Stimulated activated CD4-positive, alpha-beta T cell treated with anti-CD3 and anti-CD28 coated beads, TNF-alpha, amount 100 ng/mL, for 4 hours (primary cell): Measurements from ENCODE around the gene UQCRHL.
A peak's percentile ranks its signal among the peaks of the same experiment; 100 is the strongest.
"Not testable (repeated sequence)": the region's sequence is repeated elsewhere in the genome, so short reads cannot be mapped to it uniquely, and the experiment has no call there.

ENCODE experiments used
- DNase-seq, 3 experiments: peaks; one replicate each; pipeline ENCODE4 v3.0.0-alpha.2; 2020; ENCODE audit warnings: low read depth in 3 of 3

The UQCRHL gene

DNA sequence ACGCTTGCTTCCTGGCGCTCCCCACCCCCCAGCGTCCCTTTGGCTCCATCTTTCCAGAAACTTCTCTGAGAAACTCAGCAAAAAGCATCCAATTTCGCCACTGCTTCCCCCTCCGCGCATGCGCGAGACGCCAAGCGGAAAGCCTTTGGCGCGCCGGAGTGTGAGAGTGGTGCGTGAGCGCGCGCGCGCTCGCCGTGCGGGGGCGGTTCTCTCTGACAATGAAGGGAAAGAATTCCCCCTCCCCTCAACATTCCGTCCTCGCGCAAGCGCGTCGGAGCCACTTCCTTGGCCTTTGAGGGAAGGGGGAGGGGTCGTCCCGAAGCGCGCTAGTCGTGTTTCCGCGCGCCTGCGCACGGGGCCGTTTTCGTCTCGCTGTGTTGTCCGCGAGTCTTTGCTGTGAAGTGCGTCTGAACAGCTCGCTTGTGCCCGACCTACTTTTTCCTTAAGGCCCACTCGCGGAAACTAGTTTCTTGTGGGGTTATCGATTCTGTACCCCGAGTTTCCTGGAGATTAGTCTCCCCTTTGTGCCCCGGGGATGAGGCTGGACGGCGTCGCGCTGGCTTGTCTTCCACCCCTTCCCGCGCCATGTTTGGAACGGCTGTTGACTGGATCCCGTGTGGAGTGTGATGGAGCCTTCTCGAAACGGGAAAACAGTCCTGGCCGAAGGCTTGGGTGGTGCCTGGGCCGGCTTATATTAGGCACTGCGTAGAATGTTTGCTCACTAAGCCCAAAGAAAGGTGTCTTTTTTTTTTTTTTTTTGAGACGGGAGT lies 28.5 kb upstream of the UQCRHL start:
- DNase-seq, result peak; percentile 98 to 100 (median 99)

DNA sequence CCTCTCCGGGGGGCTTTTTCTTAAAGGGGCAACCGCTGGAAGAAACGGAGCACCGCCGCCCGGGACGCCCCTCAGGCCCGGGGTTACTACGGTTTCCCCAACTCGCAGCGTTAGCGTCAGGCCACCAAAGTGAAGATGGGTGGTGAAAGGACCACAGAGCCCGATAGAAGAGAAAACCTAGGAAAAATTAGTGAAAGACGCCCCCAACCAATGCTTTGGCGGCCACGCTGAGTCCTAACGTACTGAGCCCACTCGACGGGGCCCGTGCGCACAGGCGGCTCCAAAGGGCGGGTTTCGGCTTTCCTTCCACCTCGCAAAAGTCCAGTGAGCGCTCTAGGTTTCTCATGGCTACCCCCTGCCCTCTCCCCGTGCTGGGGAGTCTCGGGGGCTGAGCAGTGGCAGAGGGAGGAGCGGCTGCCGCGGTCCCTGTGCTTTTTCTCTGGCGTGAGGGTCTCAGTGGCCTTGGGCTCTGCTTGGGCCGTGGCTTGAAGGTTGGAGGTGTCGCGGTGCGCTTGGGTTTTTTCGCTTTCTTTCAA lies 27.8 kb upstream of the UQCRHL start:
- DNase-seq, result no peak

DNA sequence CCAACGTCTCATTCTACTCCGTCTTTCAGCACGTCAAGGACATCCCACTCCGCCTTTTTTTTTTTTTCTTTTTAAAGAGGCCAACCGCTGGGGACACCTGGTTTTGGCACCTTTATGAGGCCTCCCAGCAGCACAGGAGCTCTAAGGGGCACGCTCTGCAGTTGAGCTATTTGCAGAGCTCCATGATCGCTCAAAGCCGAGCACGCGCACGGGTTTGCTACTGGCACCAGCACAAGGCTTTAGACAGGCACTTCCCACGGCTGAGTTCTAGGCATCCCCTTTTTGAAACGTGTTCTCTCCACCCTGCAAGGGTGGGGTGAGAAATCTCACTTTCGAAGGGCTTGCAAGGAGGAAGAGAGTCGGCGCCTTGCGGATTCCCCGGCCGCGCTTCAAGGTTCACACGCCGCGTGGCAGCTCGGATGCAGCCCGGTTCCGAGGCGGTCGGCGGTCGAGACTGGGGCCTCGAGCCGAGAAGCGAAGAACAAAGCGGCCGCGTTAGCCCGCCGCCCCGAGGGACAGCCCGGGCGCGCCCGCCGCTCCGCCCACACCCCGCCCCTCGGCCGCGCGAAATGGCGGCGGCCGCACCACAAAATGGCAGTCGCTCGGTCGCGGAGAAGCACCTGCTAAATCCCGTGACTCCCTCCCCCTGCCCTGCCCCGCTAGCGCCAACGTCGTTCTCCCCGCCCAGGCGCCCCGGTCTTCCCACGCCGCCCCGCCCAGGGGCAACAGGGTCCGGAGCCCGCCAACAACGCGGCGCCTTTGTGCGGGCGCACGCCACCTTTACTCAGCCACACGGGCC lies 27.2 kb upstream of the UQCRHL start:
- peak; percentile 80 to 83 (median 81) for DNase-seq

DNA sequence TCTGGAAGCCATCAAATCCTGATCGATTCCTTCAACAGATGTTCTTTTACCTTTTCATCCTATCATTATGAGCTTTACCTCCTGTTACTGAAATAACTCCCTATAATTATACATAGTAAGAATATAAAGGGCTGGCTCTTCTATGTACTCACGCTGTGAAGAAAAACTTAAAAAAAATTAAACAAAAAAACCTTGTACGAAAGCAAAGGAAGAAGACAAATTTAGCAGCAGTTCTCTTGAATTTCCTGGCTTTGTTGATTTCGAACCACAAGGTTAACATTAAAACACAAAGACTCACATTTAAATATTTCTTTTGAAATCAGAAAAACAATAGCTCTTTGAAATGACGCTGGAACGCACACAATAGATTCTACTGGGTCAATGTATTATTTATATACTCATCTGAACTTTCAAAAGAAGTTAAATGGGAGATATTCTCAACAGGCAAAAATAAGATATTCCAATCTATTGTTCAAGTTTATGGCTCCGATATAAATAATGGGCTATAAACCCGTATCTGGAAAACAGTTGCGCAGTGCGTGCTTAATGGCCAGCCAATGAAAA lies 26.5 kb upstream of the UQCRHL start:
- no peak for DNase-seq

DNA sequence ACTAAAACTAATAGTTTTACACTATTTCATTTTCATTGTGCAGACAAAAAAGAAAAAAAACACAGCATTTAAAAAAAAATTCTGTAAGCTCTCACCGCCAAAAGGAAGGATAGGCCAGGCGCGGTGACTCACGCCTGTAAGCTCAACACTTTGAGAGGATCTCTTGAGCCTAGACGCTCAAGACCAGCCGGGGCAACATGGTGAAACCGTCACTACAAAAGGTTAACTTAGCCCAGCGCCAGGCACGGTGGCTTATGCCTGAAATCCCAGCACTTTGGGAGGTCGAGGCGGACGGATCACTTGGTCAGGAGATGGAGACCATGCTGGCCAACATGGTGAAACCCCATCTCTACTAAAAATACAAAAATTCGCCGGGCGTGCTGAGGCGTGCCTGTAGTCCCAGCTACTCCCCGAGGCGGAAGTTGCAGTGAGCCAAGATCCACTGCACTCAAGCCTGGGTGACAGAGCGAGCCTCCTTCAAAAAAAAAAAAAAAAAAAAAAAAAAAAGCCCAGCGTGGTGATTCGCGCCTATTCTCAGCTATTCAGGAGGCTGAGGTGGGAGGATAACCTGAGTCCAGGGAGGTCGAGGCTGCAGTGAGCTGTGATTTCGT lies 25.7 kb upstream of the UQCRHL start:
- peak in 1 of 3 experiments; percentile 18 for DNase-seq

DNA sequence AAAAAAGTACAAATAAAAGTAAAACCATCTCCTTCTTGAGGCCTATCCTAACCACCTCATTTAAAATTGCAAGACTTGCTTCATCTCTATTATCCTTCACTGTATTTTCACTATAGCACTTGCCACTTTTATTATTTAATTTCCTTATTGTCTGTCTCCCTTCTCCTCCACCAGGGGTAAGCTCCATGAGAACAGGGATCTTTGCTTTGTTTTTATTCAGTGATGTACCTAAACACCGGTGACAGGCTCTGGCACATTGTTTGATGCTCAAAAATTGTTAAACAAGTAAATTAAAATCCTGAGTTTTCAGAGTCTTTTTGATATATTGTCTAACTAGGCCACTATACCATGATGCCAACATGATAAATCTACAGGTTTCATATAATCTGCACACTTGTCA lies 22.8 kb upstream of the UQCRHL start:
- DNase-seq, result no peak

DNA sequence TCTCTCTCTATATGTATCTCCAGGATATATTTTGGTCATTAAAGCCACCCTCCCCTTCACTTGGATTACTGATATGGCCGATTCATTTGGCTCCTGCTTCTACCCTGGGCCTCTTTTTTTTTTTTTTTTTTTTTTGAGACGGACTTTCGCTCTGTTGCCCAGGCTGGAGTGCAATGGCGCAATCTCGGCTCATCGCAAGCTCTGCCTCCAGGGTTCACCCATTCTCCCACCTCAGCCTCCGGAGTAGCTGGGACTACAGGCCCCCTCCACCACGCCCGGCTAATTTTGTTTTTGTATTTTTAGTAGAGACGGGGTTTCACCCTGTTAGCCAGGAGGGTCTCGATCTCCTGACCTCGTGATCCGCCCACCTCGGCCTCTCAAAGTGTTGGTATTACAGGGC lies 21.5 kb upstream of the UQCRHL start:
- not testable (repeated sequence) for DNase-seq

DNA sequence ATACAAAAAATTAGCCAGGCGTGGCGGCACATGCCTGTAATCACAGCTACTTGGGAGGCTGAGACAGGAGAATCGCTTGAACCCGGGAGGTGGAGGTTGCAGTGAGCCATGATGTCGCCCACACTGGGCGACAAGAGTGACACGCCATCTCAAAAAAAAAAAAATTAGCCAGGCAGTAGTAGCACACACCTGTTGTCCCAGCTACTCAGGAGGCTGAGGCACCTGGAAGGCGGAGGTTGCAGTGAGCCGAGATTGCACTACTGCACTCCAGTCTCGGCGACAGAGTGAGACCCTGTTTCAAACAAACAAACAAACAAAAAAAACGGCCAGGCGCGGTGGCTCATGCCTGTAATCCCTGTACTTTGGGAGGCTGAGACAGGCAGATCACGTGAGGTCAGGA lies 20.1 kb upstream of the UQCRHL start:
- not testable (repeated sequence) for DNase-seq

DNA sequence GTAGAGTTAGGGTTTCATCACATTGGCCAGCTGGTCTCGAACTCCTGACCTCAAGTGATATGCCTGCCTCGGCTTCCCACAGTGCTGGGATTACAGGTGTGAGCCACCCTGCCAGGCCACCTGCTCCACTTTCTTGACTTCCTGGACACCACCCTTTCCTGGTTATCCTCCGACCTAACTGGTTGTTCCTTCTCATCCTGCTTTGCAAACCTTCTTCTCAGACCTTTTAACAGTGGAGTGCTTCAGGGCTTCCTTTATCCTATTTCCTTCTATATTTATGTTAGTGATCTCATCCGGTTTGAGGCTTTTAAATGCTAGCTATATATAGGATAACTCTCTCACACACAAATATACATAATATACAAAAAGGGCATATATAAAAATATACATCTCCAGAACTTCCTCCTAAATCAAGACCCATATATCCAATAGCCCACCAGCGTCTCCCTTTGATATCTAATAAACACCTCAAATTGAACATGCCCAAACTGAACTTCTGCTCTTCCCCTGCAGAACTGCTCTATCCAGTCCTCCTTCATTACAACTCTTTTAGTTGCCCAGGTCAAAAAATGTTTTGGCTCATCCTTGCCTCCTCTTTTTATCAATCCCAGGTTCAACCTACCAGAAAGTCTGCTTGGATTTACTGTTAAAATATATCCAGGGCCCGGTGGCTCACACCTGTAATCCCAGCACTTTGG lies 19.5 kb upstream of the UQCRHL start:
- no peak for DNase-seq

DNA sequence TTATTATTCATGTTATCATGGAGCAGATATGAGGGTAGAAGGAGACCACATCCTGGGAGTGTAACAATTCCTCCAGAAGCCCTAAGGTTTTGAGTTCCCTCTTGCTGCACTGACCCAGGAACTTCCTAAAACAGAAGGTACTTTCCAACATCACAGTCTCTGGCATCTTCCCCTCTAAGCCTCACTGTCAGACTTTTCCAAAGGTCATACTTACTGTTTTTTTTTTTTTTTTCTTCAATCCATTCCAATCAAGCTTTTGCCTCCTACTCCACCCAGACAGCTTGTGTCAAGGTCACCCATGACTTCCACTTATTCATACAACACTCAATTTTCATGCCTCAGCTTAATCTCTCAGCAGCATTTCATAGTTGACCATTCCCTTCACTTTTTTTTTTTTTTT lies 18.4 kb upstream of the UQCRHL start:
- DNase-seq, result no peak

DNA sequence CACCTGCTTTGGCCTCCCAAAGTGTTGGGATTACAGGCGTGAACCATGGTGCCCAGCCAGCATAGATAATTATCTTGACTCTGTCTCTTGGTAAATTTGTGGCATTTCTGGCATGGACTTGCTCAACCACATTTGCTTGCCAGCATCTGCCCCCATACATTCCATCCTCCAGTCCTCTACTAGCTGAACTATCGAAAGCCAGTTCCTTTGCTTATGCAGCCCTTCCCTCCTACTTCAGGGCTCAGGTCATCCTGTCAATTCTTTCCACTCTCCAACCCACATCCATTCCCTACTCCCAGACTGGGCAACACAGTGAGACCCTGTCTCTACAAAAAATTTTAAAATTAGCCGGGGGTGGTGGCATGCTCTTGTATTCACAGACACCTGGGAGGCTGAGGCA lies 13.0 kb upstream of the UQCRHL start:
- DNase-seq, result no peak

DNA sequence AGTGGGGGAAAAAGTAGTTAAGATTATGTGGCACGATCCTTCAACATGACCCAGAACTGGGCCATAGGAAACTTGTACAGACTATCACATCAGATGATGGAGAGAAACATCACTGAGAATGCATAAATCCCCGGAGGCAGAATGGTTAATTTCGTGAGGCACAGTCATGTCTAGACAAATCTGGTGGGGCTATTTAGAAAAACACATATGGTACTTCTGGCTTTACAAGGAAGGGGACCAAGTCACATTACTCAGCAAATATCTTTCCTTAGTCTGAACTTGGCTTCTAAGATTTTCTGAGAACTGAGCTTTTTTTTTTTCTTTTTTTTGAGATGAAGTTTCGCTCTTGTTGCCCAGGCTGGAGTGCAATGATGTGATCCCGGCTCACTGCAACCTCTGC lies 9.2 kb upstream of the UQCRHL start:
- DNase-seq, result no peak

DNA sequence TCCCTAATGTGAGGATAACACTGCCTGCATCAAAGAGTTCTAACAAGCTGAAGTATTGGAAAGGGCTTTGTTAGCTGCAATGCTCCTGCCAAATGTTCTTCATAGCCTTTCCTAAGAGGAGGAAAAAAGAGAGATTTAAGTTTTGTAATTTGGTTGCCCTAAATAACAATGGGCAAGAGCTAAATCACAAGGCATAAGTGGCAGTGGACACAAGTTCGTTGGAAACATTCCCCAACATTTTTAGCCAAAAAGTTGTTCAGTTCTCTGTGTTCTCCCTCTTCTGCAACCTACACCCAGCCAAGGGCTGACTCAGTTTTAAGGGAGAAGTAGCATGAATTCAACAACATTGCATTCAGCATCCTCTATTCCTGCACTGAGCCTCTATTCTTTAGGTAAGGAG lies 2.6 kb upstream of the UQCRHL start:
- no peak for DNase-seq

DNA sequence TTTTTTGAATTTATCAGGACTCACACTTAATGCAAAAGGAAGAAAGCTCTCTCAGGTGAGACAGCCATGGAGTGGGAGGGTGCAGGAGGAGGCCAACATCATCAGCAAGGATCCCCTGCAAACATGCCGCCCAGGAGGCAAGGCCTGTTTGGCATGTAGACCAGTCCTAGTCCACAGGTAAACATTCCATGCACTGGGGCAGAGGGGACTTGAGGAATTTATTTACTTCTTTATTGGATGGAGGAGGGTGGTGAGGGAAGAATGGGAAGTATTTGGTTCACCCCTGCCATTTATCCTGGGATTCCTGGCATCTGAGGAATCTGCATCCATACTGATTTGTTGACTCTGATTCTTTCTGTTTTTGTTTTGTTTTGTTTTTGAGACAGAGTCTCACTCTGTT lies 1.5 kb upstream of the UQCRHL start:
- no peak for DNase-seq

DNA sequence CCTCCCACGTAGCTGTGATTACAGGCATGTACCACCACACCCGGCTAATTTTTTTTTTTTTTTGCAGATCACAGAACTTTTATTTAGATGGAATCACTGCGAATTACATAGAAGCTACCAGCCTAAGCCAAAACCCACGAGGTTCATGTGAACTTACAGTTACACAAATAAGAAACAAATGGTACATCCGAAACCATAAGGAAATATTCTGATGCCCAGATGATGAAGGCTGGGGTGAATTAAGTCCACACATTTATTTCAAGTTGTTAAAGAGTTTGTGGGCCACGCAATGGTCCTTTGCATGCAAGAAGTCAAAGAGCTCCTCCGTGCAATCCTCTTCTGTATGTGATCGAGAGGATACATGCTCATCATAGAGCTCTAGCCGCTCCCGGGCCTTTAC lies 328 bp downstream of the UQCRHL start:
- DNase-seq, result no peak

DNA sequence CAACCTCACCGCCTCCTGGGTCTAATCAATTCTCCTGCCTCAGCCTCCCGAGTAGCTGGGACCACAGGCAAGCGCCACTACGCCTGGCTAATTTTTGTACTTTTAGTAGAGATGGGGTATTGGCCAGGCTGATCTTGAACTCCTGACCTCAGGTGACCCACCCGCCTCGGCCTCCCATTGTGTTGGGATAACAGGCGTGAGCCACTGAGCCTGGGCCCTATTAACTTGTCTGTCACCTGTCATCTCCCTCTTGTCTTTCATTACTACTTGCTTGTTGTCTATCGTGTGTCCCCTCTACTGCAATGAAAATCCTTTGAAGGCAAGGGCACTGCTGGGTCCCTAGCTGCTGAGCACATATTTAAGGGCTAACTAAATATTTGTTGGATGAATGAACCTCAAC lies 3.4 kb downstream of the UQCRHL start:
- no peak for DNase-seq

DNA sequence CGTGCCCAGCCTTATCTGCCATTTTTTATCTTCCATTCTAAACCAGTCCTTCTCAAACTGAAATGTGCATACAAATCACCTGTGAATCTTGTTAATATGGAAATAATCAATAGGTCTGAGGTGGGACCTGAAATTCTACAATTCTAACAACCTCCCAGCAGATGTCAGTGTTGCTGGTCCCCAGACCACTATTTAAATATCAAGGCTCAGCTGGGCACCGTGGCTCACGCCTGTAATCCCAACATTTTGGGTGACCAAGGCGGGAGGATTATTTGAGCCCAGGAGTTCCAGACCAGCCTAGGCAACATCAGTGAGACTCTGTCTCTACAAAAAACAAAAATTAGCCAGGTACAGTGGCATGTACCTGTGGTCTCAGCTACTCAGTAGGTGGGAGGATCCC lies 4.1 kb downstream of the UQCRHL start:
- DNase-seq, result no peak

DNA sequence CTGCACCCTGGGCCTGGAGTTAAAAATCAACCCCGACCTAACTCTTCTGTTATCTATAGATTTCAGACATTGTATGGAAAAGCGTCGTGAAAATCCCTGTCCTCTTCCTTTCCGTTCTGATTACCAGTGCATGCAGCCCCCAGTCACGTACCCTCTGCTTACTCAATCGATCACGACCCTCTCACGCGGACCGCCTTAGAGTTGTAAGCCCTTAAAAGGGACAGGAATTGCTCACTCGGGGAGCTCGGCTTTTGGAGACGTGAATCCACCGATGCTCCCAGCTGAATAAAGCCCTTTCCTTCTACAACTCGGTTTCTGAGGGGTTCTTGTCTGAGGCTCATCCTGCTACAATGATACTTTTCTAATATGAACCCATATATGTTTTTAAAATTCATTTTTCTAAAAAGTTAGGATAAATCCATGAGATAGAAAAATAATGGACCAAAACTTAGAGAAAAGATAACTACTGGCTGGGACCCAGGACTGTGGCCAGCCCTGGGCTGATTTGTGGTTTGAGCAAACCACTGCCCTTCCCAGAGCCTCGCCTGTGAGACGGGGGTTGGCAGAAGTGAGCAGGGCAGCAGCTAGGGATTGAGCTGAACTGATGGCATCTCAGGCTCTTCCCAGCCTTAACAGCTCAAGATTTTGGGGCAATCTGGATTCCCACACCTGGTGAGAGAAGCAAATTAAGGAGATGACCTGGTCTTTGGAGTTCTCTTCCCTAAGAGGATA lies 5.0 kb downstream of the UQCRHL start:
- no peak for DNase-seq

DNA sequence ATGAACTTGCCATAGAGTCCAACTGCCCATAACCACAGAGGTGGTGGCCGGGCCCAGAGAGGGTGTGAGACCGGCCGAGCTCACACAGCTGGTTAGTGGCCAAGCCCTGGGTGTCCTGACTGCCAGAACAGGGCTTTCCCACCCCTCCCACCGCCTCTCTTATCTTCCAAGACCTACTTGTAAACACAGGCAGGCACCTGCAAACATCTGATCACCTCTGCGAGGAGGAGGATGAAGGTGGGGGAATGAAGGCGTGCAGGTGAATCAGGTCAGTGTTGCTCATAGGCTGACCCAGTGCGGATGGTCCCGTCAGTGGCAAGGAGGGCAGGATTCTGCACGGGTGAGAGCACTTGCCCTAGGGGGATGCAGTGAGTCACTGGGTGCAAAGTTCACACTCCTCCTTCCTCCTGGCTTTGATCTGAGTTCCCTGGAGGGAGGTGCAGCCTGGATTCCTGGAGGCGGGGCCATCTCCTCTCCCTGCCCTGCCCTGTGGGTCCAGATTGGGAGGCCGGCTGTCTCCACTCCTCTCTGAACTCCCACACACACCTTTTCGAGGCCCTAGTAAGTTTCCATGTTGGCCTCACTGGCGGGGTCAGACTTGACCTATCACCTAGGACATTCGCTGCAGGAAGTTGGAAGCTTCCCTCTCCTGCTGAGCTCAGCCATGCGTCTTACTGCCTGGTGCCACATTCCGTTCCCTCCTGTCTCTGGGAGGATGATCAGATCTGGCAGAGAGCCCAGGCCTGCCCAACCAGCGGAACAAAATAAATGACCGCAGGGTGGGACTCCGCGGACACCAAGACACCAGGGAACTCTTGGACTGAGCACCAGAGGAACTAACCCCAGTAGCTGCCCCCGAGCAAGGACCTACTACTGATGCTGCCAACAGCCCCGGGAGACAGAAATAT lies 7.3 kb downstream of the UQCRHL start:
- no peak for DNase-seq
